Measurements from ENCODE around the gene TECR. TPM values are rescaled to one million over a fixed set of nuclear protein-coding genes. Genes with fewer than 3 reads are reported as not detected.

The TECR gene
- total and polyA plus RNA-seq, 2 of the 4 experiments (the other 2 are of a cell fraction), result 46.2 to 81.2 TPM

- no peak for TF ChIP-seq CHD1 (IDR thresholded peaks at IDR 0.05; ENCODE audit: low read depth, low read length)
Observed at GRCh38 chr19:14559916-14560775, 30.8 kb downstream of the TECR start (continued).

DNA sequence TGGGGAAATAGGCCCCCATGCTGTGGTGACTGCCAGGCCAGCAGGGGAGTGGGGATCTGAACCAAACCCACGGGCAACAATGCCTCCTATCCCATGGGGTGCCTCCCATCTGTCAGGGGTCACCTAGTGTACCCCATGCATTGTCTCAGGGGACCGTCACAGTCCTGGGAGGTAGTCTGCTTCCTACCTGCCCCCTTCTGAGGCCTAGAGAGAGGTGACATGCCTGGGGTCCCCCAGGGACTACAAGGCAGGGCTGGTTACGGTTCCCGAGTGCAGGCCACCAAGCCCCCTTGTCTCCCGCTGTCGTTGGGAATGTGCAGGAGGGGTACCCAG, 31.3 kb downstream of the TECR start:
- Histone ChIP-seq H2AK5ac (ENCODE audit: low read depth, low read length) (no peak overlapping the region), H3K36me3 (ENCODE audit: control insufficient read depth, insufficient read depth, low read length) (peaks cover 9% of the 10 kb centered on the region; the same call in 1 of the 2 replicates), H3K23ac (ENCODE audit: low read depth, low read length) (no peak overlapping the region), H2AK9ac (replicated peaks; ENCODE audit: low read depth, low read length, poor library complexity) (peak overlapping the region; percentile 29), H3K4me1 (ENCODE audit: control insufficient read depth, insufficient read depth, low read length) (peaks cover 8% of the 10 kb centered on the region; the same call in 1 of the 2 replicates), H4K91ac (ENCODE audit: insufficient read depth, low read depth, low read length) (no peak overlapping the region), H4K8ac (ENCODE audit: low read depth in 2 of 2, low read length in 2 of 2) (no peak overlapping the region), H2BK120ac (ENCODE audit: low read depth, low read length) (no peak overlapping the region), H3K14ac (replicated peaks; ENCODE audit: low read depth, low read length) (no peak overlapping the region), H4K5ac (ENCODE audit: low read depth, low read length) (no peak overlapping the region), H2BK15ac (ENCODE audit: low read depth, low read length) (no peak overlapping the region), H3K9me1 (ENCODE audit: insufficient read depth, low read length) (peaks cover 5% of the 10 kb centered on the region), H2AFZ (replicated peaks; ENCODE audit: low read length, poor library complexity) (no peak overlapping the region), H4K20me1 (ENCODE audit: insufficient read depth, low read length) (peaks cover 10% of the 10 kb centered on the region), H3K4me3 (ENCODE audit: insufficient read depth, low read depth, low read length) (no peak overlapping the region), H2BK5ac (ENCODE audit: low read depth, low read length, poor library complexity, severe bottlenecking) (no peak overlapping the region), H3K9ac (ENCODE audit: low read depth, low read length) (no peak overlapping the region), H3K79me1 (ENCODE audit: low read depth in 1 of 2, low read length in 2 of 2) (peaks cover 10 to 38% of the 10 kb centered on the region in 2 experiments), H3K4me2 (ENCODE audit: low read depth, low read length) (no peak overlapping the region), H3K27me3 (ENCODE audit: control insufficient read depth, insufficient read depth, low read length) (no peaks in the 10 kb centered on the region), H3K18ac (ENCODE audit: low read depth, low read length) (no peak overlapping the region), H3K27ac (ENCODE audit: insufficient read depth, low read length) (no peak overlapping the region), H2BK20ac (ENCODE audit: low read depth, low read length) (no peak overlapping the region), H3K4ac (ENCODE audit: low read depth, low read length) (no peak overlapping the region; the same call in 1 of the 2 replicates), H3K56ac (ENCODE audit: extremely low read depth, insufficient read depth, low read length) (no peak overlapping the region), H3K9me3 (ENCODE audit: control insufficient read depth, insufficient read depth, low read length) (no peaks in the 10 kb centered on the region)
- no peak for ATAC-seq (ENCODE audit: low read depth)
- DNase-seq, result no peak
- TF ChIP-seq, protein P1, sequence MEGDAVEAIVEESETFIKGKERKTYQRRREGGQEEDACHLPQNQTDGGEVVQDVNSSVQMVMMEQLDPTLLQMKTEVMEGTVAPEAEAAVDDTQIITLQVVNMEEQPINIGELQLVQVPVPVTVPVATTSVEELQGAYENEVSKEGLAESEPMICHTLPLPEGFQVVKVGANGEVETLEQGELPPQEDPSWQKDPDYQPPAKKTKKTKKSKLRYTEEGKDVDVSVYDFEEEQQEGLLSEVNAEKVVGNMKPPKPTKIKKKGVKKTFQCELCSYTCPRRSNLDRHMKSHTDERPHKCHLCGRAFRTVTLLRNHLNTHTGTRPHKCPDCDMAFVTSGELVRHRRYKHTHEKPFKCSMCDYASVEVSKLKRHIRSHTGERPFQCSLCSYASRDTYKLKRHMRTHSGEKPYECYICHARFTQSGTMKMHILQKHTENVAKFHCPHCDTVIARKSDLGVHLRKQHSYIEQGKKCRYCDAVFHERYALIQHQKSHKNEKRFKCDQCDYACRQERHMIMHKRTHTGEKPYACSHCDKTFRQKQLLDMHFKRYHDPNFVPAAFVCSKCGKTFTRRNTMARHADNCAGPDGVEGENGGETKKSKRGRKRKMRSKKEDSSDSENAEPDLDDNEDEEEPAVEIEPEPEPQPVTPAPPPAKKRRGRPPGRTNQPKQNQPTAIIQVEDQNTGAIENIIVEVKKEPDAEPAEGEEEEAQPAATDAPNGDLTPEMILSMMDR (conservative IDR thresholded peaks at IDR 0.05; ENCODE audit: low read depth, low read length), result no peak
- TF ChIP-seq CHD1 (IDR thresholded peaks at IDR 0.05; ENCODE audit: low read depth, low read length) (no peak), RCOR1 (IDR thresholded peaks at IDR 0.05; ENCODE audit: insufficient replicate concordance, low read length) (no peak), POLR2A (IDR thresholded peaks at IDR 0.05; ENCODE audit: low read depth, low read length) (no peak), FOS (IDR thresholded peaks at IDR 0.05; ENCODE audit: low read depth, low read length) (no peak), MAFK (IDR thresholded peaks at IDR 0.05; ENCODE audit: low read depth, low read length) (no peak), RFX5 (IDR thresholded peaks at IDR 0.05; ENCODE audit: low read depth, low read length) (no peak), BHLHE40 (IDR thresholded peaks at IDR 0.05; ENCODE audit: low read depth, low read length) (no peak), RAD21 (IDR thresholded peaks at IDR 0.05; ENCODE audit: low read length) (no peak), MAZ (IDR thresholded peaks at IDR 0.05; ENCODE audit: borderline replicate concordance, low read depth, low read length) (no peak), CEBPB (IDR thresholded peaks at IDR 0.05; ENCODE audit: low read depth, low read length) (no peak)
- TF ChIP-seq, protein P2, sequence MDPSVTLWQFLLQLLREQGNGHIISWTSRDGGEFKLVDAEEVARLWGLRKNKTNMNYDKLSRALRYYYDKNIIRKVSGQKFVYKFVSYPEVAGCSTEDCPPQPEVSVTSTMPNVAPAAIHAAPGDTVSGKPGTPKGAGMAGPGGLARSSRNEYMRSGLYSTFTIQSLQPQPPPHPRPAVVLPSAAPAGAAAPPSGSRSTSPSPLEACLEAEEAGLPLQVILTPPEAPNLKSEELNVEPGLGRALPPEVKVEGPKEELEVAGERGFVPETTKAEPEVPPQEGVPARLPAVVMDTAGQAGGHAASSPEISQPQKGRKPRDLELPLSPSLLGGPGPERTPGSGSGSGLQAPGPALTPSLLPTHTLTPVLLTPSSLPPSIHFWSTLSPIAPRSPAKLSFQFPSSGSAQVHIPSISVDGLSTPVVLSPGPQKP (IDR thresholded peaks at IDR 0.05; ENCODE audit: borderline replicate concordance, low read depth, low read length), result no peak
- BruUV-seq (replicated peaks), result no TSS peak
- in situ Hi-C loops (cut with MboI; ENCODE audit: low sequenced_read_pairs), result loop anchor here (25.0 kb wide), 1 partner anchor 877 kb away; the partner anchor contains the start of gene WIZ
- intact Hi-C loops (cut with micrococcal nuclease), result no loop called here
- dilution Hi-C loops (cut with HindIII; ENCODE audit: low sequenced_read_pairs, unreplicated experiment), result no loop called here
- CTCF ChIA-PET, result no interaction called here
- 100% methylated on average over 5 of the region's 6 CpGs; no CpG with 5 or more reads in 1 of the 2 experiments for WGBS, 2 experiments (ENCODE audit: extremely low coverage in 2 of 2, insufficient read length in 1 of 2)
- POLR2A ChIA-PET (ENCODE audit: unreplicated experiment), result no interaction called here

Data from IMR-90 (cell line).